ENCODE results near the gene MAGEB10. TPM values are rescaled to one million over a fixed set of nuclear protein-coding genes. Genes with fewer than 3 reads are reported as not detected.

MAGEB10 gene
- total RNA-seq, 6 donors from 2014 or later = not detected

Other genes starting within 250 kb of the MAGEB10 start
- not detected for gene DCAF8L2, start 217.6 kb upstream of the MAGEB10 start, total RNA-seq
- gene DCAF8L1, start 173.5 kb downstream of the MAGEB10 start, total RNA-seq = not detected